GM21737 (cell line): ENCODE measurements around the gene JDP2.
A peak's percentile ranks its signal among the peaks of the same experiment; 100 is the strongest.
"Not testable (repeated sequence)": the region's sequence is repeated elsewhere in the genome, so short reads cannot be mapped to it uniquely, and the experiment has no call there.

ENCODE experiments used
- ATAC-seq: cut with Tn5 transposase; IDR thresholded peaks from one replicate; pipeline ENCODE4 v1.9.1; 2021; ENCODE audit warnings: mild to moderate bottlenecking, moderate library complexity; ENCODE audit not compliant: unreplicated experiment

JDP2 gene, protein sequence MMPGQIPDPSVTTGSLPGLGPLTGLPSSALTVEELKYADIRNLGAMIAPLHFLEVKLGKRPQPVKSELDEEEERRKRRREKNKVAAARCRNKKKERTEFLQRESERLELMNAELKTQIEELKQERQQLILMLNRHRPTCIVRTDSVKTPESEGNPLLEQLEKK

GRCh38 chr14:75427482-75428229 is at the start of gene JDP2:
TSS of gene JDP2 (plus strand) at chr14:75428022. CDS start at chr14:75437921, 9,899 bp downstream.
- ATAC-seq, result peak; percentile 38

GRCh38 chr14:75379246-75379929 is 48.4 kb upstream of the JDP2 start:
- no peak for ATAC-seq

GRCh38 chr14:75379930-75380270 is 47.9 kb upstream of the JDP2 start:
- no peak for ATAC-seq

- no peak for ATAC-seq
Measured at GRCh38 chr14:75380656-75381055, 47.2 kb upstream of the JDP2 start.

DNA sequence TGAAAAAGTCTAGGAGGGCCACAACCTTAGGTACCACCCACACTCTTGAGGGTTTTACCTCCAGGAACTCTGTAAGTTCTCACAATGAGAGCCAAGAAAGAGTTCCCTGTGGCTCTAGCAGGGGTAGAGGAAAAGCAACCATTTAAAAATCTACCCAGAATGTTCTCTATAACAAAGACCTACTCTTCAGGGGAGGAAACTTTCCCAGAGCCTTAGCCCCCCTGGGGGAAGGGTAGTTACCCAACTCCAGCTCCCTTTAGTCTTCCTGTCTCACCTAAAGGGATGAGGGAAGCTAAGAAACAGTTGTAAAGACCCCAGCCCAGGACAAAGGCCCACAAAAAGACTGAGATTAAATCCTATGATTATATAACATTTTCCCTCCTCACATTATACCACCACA is 46.2 kb upstream of the JDP2 start:
- ATAC-seq, result no peak

- not testable (repeated sequence) for ATAC-seq
Measured at GRCh38 chr14:75383219-75383618, 44.6 kb upstream of the JDP2 start.

- ATAC-seq, result no peak
Measured at GRCh38 chr14:75383721-75384120, 44.1 kb upstream of the JDP2 start.

GRCh38 chr14:75389679-75390078 is 38.1 kb upstream of the JDP2 start:
- ATAC-seq, result no peak

GRCh38 chr14:75390183-75390582 is 37.6 kb upstream of the JDP2 start:
- no peak for ATAC-seq

- ATAC-seq, result no peak
Measured at GRCh38 chr14:75391953-75392352, 35.9 kb upstream of the JDP2 start.

DNA sequence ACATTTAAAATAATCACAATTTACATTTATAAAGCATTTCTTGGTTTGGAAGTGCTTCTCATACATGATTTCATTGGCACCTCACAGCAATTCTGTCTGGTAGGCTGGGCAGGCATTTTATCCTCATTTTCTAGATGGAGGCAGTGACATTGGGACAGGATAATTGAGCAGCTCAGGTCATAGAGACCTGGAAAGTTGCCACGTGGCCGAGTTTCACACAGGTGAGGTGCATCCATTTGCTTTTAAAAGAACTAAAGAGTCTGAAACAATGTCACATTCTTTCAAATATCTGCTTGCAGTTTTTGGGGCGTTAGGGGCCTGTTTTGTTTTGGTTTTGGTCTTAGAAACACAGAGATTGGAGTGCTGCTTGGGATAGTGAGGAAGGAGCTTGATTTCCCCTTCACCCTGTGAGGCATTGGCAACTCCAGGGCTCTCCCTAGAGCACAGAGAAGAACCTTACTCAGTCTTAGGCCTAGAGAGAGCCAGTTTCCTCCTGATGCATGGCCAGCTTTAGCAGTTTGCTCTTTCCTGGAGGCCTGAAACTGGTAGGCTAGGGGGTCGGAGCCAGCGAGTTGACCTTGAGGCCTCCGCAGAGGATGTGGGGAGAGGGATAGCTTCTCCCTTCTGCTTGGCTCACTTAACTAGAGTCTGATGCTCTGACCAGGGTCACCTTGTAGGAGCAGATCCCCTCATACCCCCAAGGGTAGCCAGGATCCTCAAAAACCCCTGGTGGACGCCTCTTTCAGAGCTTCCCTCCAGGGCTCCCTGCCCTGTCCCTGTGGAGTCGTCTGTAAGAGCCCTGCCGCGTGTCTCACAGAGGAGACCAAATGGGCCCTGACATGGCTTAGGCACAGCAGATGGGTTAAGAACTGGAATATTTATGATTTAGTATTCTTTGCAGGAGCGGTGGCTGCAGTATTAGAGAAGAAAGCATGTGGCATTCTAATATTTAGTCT is 34.9 kb upstream of the JDP2 start:
- ATAC-seq, result no peak

- ATAC-seq, result no peak
Measured at GRCh38 chr14:75393794-75394193, 34.0 kb upstream of the JDP2 start.

GRCh38 chr14:75395862-75396261 is 32.0 kb upstream of the JDP2 start:
- no peak for ATAC-seq

DNA sequence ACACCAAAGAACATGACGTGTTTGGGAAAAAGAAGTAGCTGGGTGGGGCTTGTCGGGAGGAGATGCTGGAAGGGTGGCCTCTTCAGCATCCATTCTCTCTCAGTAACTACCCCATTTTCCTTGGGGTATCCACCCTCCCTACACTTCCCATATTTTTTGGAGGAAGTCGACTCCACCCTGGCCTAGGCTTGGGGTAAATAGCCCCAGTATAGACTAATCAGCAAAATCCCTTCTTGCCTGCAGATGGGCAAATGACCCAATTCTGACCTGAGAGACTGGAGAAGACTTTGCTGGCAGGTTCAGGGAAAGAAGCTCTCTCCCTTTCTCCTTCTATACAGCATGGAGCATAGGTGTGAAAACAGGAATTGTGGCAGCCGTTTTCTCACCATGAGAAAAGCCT is 28.5 kb upstream of the JDP2 start:
- ATAC-seq, result no peak

DNA sequence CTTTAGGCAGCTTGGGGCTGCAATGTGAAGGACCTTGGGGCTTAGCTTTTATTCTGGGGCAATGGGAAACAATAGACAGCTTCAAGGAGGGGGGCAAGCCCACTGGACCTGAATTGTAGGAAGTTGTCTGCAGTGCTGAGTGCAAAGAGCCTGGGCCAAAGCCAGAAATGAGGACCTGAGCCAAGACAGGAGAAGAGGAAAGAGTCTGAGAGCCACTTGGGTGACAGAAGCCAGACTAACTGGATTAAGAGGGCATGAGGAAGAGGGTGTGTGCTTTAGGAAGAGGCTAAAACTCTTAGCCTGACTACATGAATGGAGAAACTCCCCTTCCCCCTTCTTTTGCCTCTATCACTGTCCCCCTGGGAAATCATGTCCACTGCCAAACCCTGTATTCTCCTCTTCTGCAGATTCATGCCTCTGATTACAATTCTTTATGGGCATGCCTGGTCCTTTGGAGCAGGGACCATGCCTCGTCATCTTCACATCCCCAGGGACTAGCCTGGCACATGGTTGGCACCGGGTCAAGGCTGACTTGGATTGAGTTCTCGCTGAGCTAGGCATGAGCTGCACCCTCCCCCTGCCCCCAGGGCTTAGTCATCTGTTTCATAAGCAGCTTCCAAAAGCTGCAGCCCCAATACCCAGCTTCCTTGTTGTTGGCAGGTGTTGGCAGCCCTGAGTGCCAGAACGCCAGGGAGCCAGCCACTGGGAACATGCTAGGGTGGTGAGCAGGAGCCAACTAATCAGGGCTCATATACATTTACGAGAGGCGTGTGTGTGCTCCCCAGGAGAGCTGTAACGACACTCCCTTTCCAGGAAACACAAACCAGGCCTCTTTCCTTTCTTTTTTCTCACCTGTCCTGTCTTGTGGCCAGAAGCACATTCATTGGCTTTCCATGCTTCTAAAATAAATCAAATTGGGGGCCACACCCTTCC is 27.7 kb upstream of the JDP2 start:
- no peak for ATAC-seq

DNA sequence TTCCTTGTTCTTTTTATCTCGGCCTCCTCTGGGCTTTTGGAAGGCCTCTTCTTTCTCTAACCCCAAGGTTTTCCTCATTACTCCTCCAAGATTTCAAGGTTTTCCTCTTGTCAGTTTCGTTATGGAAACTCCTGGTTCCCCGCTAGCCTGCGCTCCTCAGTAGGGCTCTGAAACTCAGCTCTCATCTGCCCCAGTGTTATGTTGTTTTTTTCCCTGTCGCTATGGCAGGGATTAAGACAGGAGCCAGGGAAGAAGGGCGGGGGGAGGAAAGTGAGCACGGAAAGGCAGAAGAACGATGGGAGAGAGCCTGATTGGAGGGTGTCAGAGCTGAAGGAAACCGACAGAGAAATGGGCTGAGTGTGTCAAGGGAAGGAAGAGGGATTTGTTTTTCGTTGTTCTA is 26.5 kb upstream of the JDP2 start:
- no peak for ATAC-seq

DNA sequence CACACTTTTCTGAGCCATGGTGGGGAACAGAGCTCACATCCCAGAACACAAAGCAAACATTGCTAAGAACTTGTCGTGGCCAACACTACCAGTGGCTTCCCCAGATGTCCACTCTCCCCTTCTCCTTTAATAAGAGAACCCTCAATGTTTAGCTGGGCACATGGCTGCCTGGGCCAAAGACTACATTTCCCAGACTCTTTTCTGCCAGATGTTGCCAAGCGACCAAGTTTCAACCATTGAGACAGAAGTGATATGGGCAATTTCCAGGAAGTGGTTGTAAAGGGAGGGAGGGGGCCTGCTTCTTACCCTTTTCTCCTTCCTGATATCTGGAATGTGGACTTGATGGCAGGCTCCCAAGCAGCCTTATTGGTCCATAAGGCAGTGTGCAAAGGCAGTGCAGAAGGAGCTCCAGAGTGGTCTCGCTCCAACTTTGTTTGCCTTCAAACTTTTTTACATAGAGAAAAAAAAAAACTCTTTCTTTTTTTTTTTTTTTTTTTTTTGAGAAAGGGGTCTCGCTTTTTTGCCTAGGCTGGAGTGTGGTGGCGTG is 24.9 kb upstream of the JDP2 start:
- ATAC-seq, result no peak

- ATAC-seq, result no peak
Measured at GRCh38 chr14:75404847-75405246, 23.0 kb upstream of the JDP2 start.

DNA sequence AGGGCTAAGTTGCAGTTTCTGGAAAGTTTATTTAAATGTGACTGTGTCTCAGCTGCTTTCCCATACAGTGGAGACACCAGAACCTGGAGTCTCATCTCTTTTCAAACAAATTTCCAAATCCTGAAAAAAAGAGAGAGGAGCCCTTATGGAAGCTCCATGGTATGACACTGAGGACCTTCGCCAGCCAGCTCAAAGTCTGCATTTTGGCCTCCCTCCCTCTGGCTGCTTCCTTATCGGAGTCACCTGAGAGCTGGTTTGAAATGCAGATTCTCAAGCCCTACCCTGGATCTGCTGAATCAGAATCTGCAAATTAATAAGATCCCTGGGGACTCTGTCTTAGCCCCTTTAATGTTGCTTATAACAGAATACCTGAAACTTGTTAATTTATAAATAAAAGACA is 21.7 kb upstream of the JDP2 start:
- ATAC-seq, result no peak

GRCh38 chr14:75406856-75407255 is 21.0 kb upstream of the JDP2 start:
- no peak for ATAC-seq
